ENCODE results near the gene ZBTB7C.
"Not testable (repeated sequence)": the region's sequence is repeated elsewhere in the genome, so short reads cannot be mapped to it uniquely, and the experiment has no call there.

ZBTB7C gene
- 0 to 0.32 (median 0) reads per million in 3 experiments for total RNA-seq

GRCh38 chr18:48408727-48409590, at the start of gene ZBTB7C:
Gene ZBTB7C, minus strand, starts transcription at chr18:48409383.
- no peak for DNase-seq

- no peak for DNase-seq
Observed at GRCh38 chr18:48456838-48457237, 47.7 kb upstream of the ZBTB7C start.

- peak; percentile 64 for DNase-seq
Observed at GRCh38 chr18:48455555-48456478, 46.6 kb upstream of the ZBTB7C start.

- DNase-seq, result no peak
Observed at GRCh38 chr18:48454261-48454757, 45.1 kb upstream of the ZBTB7C start.

- DNase-seq, result no peak
Observed at GRCh38 chr18:48453330-48454066, 44.3 kb upstream of the ZBTB7C start.

- no peak for DNase-seq
Observed at GRCh38 chr18:48452861-48453323, 43.7 kb upstream of the ZBTB7C start.

GRCh38 chr18:48450685-48451084, 41.5 kb upstream of the ZBTB7C start:
- no peak for DNase-seq

- peak; percentile 47 for DNase-seq
Observed at GRCh38 chr18:48446582-48447225, 37.5 kb upstream of the ZBTB7C start.

- peak; percentile 61 for DNase-seq
Observed at GRCh38 chr18:48445540-48445939, 36.4 kb upstream of the ZBTB7C start.

- no peak for DNase-seq
Observed at GRCh38 chr18:48442761-48443160, 33.6 kb upstream of the ZBTB7C start.

- no peak for DNase-seq
Observed at GRCh38 chr18:48441405-48441881, 32.3 kb upstream of the ZBTB7C start.

GRCh38 chr18:48440924-48441323, 31.7 kb upstream of the ZBTB7C start:
- DNase-seq, result no peak

GRCh38 chr18:48436907-48437306, 27.7 kb upstream of the ZBTB7C start:
- no peak for DNase-seq

GRCh38 chr18:48434382-48434781, 25.2 kb upstream of the ZBTB7C start:
- not testable (repeated sequence) for DNase-seq

GRCh38 chr18:48433541-48433940, 24.4 kb upstream of the ZBTB7C start:
- no peak for DNase-seq

GRCh38 chr18:48430150-48430549, 21.0 kb upstream of the ZBTB7C start:
- no peak for DNase-seq

GRCh38 chr18:48428475-48429177, 19.4 kb upstream of the ZBTB7C start:
- DNase-seq, result no peak

- no peak for DNase-seq
Observed at GRCh38 chr18:48422947-48423378, 13.8 kb upstream of the ZBTB7C start.

GRCh38 chr18:48419277-48420022, 10.3 kb upstream of the ZBTB7C start:
- no peak for DNase-seq
